ENCODE measurements around the gene TPTE2. TPM values are rescaled to one million over a fixed set of nuclear protein-coding genes. Genes with fewer than 3 reads are reported as not detected.
A peak's percentile ranks its signal among the peaks of the same experiment; 100 is the strongest.
"Not testable (repeated sequence)": the region's sequence is repeated elsewhere in the genome, so short reads cannot be mapped to it uniquely, and the experiment has no call there.

Gene TPTE2
- total RNA-seq, 4 donors from 2014 or later: not detected

- TF ChIP-seq CTCF (IDR thresholded peaks at IDR 0.05): peak in 1 of 4 experiments; percentile 18
- not testable (repeated sequence) for H3K4me3 ChIP-seq, H3K27me3 ChIP-seq, H3K9me3 ChIP-seq, H3K27ac ChIP-seq, ATAC-seq, H3K36me3 ChIP-seq, H3K4me1 ChIP-seq
- WGBS, 2 donors (ENCODE audit: low coverage in 1 of 2): 0% methylated on average over 1 of the region's 2 CpGs; no CpG with 5 or more reads in 1 of the 2 donors
Observed at GRCh38 chr13:19439056-19439686, 122.2 kb downstream of the TPTE2 start.

DNA sequence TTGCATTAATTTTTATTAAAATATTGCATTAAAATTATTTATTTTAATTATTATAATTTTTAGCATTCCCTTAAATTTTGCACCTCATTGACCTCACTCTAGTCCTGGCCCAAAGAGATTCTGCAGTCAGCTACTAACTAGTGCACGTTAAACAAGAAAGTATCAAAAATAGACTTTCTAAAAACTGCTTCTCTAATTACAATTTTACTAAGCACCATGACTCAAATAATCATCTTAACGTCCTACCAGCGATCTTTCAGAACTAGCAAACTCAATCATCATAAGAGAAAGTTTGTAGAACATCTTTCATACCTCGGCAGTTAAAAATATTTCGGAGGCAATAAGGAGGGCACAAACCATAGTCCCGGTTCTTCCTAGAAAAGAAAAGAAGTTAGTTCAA lies 123.6 kb downstream of the TPTE2 start:
- H3K4me1 ChIP-seq, H3K36me3 ChIP-seq, ATAC-seq, H3K4me3 ChIP-seq, H3K9me3 ChIP-seq, H3K27me3 ChIP-seq, H3K27ac ChIP-seq: not testable (repeated sequence)
- 69 to 74% methylated on average over 6 of the region's 6 CpGs for WGBS, 2 donors (ENCODE audit: low coverage in 1 of 2)

DNA sequence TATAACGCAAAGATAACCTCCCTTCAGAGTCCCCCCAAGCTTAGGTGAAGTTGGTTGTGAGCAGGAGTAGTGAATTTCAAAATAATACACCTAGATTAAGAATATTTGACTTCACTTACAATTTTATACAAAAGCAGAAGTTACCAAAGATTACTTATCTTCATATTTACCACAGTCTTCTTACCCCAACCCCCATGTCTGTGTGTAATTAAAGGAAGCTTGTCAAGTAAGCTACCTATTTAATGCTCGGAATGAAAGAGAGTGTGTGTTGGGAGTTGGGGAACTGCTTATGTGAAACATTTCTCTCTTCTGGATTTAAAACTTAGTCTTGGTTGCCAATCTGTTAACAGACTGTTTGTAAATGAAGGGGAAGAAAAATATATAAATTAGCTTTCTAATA lies 139.1 kb downstream of the TPTE2 start:
- 71 to 83% methylated on average over 2 of the region's 2 CpGs for WGBS, 2 donors (ENCODE audit: low coverage in 1 of 2)
- H3K27me3 ChIP-seq, H3K4me3 ChIP-seq, H3K36me3 ChIP-seq, H3K9me3 ChIP-seq, ATAC-seq, H3K4me1 ChIP-seq, H3K27ac ChIP-seq: not testable (repeated sequence)

DNA sequence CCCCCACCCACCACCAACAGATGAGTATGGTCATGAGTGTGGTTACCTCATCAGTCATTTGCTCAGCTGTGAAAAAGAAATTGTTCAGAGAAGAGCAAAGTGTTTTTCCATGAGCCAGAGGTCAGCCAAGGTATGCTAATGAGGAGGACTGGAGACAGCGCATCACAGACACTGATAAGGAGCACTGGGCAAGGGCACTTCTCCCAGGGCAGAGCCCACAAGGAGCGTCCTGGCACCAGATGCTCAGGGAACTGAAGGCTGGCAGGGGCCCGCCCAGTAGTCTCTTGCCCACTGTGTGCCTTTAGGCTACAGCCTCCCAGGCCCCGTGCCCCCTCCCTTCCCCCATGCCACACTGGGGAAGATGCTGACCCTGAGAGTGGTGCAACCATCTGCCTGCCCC lies 148.8 kb downstream of the TPTE2 start:
- H3K4me3 ChIP-seq, H3K27me3 ChIP-seq, H3K27ac ChIP-seq, H3K4me1 ChIP-seq, ATAC-seq, H3K36me3 ChIP-seq: not testable (repeated sequence)
- 60 to 100% methylated on average over 1 of the region's 4 CpGs for WGBS, 2 donors (ENCODE audit: low coverage in 1 of 2)
- peaks cover 0 to 36% (median 0%) of the 10 kb centered on the region in 3 donors for H3K9me3 ChIP-seq

- WGBS, 2 donors (ENCODE audit: low coverage in 1 of 2): 46 to 55% methylated on average over 3 to 5 of the region's 32 CpGs
- H3K27ac ChIP-seq, ATAC-seq, H3K36me3 ChIP-seq, H3K9me3 ChIP-seq, H3K4me3 ChIP-seq, H3K27me3 ChIP-seq, H3K4me1 ChIP-seq: not testable (repeated sequence)
Observed at GRCh38 chr13:19382746-19383511, 178.4 kb downstream of the TPTE2 start.

DNA sequence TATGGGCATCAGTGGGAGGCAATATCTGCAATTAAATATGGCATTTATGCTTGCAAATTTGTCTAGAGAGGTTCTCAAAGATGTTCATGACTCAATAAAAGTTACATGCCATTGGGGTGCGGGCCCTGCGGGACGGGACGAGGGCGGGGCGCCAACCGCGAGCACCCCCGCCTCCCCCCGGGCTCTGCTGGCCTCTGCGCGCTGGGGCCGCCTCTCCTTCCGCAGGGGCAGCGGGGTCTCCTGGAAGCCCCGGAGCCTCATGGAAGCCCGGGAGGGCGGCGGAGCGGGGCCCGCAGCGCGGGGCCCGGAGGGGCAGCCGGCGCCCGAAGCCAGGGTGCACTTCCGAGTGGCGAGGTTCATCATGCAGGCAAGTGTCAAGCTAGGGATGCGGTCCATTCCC lies 179.2 kb downstream of the TPTE2 start:
- no peaks in the 10 kb centered on the region for H3K36me3 ChIP-seq
- H3K4me1 ChIP-seq: no peaks in the 10 kb centered on the region
- WGBS, 2 donors (ENCODE audit: low coverage in 1 of 2): 37% methylated on average over 21 of the region's 30 CpGs; no CpG with 5 or more reads in 1 of the 2 donors

More for the DNA sequence above, 179.2 kb downstream of the TPTE2 start:
- ATAC-seq: no peak
- no peak for TF ChIP-seq EP300 (IDR thresholded peaks at IDR 0.05)
- no peak for TF ChIP-seq POLR2AphosphoS5 (IDR thresholded peaks at IDR 0.05)
- no peak for TF ChIP-seq POLR2A (IDR thresholded peaks at IDR 0.05)
- no peak for TF ChIP-seq CTCF (IDR thresholded peaks at IDR 0.05)
- no peak overlapping the region for H3K27ac ChIP-seq
- peaks cover 10% of the 10 kb centered on the region for H3K27me3 ChIP-seq
- no peak overlapping the region for H3K4me3 ChIP-seq
- no peaks in the 10 kb centered on the region for H3K9me3 ChIP-seq

Other genes with a start within 250 kb of the TPTE2 start
- gene MPHOSPH8, start 72.1 kb upstream of the TPTE2 start, total RNA-seq: 10 to 100 TPM; 36.1 to 49.8 (median 42.3) TPM
- 10 to 100 TPM; 42.0 to 82.5 (median 58.8) TPM for gene PSPC1, start 221.4 kb upstream of the TPTE2 start, total RNA-seq